ENCODE data around the gene SLC4A11.
"Not testable (repeated sequence)": the region's sequence is repeated elsewhere in the genome, so short reads cannot be mapped to it uniquely, and the experiment has no call there.

The SLC4A11 gene

GRCh38 chr20:3227506-3227905 is 11.5 kb downstream of the SLC4A11 start:
- DNase-seq: no peak

GRCh38 chr20:3226864-3227263 is 12.1 kb downstream of the SLC4A11 start:
- no peak for DNase-seq

GRCh38 chr20:3226093-3226492 is 12.9 kb downstream of the SLC4A11 start:
- DNase-seq: no peak

GRCh38 chr20:3224681-3225421 is 14.1 kb downstream of the SLC4A11 start:
- no peak for DNase-seq

- no peak for DNase-seq
Observed at GRCh38 chr20:3223994-3224680, 14.9 kb downstream of the SLC4A11 start.

GRCh38 chr20:3223651-3223993 is 15.4 kb downstream of the SLC4A11 start:
- DNase-seq: peak; percentile 50

- DNase-seq: peak; percentile 94
Observed at GRCh38 chr20:3222635-3223600, 16.1 kb downstream of the SLC4A11 start.

GRCh38 chr20:3221398-3222226 is 17.4 kb downstream of the SLC4A11 start:
- no peak for DNase-seq

- DNase-seq: no peak
Observed at GRCh38 chr20:3218307-3218988, 20.5 kb downstream of the SLC4A11 start.

GRCh38 chr20:3215359-3215917 is 23.6 kb downstream of the SLC4A11 start:
- not testable (repeated sequence) for DNase-seq

GRCh38 chr20:3213226-3213625 is 25.8 kb downstream of the SLC4A11 start:
- DNase-seq: no peak

- DNase-seq: no peak
Observed at GRCh38 chr20:3210346-3210745, 28.6 kb downstream of the SLC4A11 start.

GRCh38 chr20:3209946-3210317 is 29.1 kb downstream of the SLC4A11 start:
- DNase-seq: no peak

GRCh38 chr20:3209257-3209945 is 29.6 kb downstream of the SLC4A11 start, which contains the start of gene ITPA:
Gene ITPA, plus strand, starts transcription at chr20:3209498. Its CDS starts 54 bp downstream, at chr20:3209552.
- peak; percentile 37 for DNase-seq

- no peak for DNase-seq
Observed at GRCh38 chr20:3208786-3209256, 30.2 kb downstream of the SLC4A11 start.

GRCh38 chr20:3204124-3204794 is 34.7 kb downstream of the SLC4A11 start, which contains the start of gene DDRGK1:
Gene DDRGK1, minus strand, starts transcription at chr20:3204682. Its CDS starts 55 bp downstream, at chr20:3204627.
- DNase-seq: peak; percentile 87

- DNase-seq: peak; percentile 69
Observed at GRCh38 chr20:3203315-3204123, 35.5 kb downstream of the SLC4A11 start.

GRCh38 chr20:3202965-3203314 is 36.0 kb downstream of the SLC4A11 start:
- no peak for DNase-seq

Data from NCI-H1105 treated with DMSO at 0.1 percent for 48 hours (cell line).